HG03342 (cell line): ENCODE data around the gene PLEKHA6.
"Not testable (repeated sequence)": the region's sequence is repeated elsewhere in the genome, so short reads cannot be mapped to it uniquely, and the experiment has no call there.

ENCODE experiments used
- ATAC-seq: cut with Tn5 transposase; IDR thresholded peaks from one replicate; pipeline ENCODE4 v1.9.1; 2021; ENCODE audit warnings: mild to moderate bottlenecking, moderate library complexity; ENCODE audit not compliant: unreplicated experiment

Gene PLEKHA6

DNA sequence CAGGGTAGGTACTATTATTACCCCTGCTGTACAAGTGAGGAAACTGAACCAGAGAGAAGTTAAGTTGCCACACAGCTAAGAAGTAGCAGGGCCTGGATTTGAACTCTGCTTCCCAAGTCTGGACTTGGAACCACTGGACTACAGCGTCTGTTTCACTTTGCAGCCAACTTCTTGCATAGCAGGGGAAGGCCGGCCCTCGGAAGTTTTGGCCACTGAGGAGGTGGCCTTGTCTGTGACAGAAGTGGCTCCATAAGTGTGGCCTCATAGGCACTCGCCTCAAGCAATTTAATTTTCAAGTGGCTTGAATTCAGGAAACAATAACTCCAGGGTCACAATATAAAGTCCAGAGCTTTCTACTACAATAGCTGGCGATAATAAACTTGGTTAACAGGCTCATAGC, 41.4 kb downstream of the PLEKHA6 start:
- no peak for ATAC-seq

DNA sequence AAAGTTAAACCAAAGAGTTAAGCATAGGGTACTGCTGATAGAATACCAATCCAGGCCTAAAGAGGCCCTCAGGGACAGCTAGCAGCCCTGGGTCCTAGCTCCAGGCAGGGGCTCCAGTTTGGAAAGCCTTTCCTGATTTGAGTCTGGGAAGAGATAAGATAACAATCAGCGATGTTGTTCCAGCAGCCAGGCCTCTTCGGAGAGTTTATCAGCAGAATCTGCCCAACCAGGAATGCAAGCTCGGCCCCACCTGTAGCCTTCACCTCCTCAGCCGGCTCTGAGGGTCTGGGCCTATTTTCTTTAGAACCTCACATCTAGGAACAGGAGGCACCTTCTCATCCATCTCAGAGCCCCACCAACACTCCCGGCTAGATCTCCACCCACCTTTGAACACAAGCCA, 42.6 kb downstream of the PLEKHA6 start:
- ATAC-seq, result no peak

- no peak for ATAC-seq
These were observed 43.6 kb downstream of the PLEKHA6 start for GRCh38 chr1:204316164-204316563.

- ATAC-seq, result no peak
These were observed 44.7 kb downstream of the PLEKHA6 start for GRCh38 chr1:204314893-204315658.

DNA sequence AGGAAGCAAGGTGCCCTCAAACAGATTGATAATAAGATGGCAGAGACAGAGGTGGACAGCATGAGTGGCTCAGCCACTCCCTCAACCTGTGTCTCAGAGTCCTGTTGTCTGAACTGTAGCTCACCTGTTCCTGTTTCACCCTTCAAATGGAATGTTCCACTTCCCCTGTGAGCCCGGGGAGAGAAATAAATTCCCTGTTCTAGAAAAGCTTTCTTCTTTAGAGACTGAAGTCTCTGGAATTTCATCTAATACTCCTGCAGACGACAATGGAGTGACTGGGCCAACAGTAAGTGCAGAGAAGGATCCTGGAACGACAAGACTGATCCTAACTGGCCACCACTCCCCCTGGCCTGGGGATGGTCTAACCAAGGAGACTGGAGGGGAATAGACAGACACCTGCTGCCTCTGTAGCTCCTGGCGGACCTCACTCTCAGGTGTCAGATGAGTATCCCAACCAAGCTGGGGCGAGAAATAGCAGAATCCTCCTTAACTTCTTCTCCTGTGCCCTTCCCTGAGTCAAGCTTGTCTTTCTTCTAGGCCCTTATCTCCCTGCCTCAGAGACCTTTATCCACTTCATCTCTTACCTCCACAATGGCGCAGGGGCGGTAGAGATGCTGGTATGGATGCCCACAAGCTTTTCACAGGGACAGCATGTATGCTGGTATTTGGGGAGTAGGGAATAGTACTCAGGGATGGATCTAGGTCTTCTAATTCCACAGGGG, 45.4 kb downstream of the PLEKHA6 start:
- no peak for ATAC-seq

DNA sequence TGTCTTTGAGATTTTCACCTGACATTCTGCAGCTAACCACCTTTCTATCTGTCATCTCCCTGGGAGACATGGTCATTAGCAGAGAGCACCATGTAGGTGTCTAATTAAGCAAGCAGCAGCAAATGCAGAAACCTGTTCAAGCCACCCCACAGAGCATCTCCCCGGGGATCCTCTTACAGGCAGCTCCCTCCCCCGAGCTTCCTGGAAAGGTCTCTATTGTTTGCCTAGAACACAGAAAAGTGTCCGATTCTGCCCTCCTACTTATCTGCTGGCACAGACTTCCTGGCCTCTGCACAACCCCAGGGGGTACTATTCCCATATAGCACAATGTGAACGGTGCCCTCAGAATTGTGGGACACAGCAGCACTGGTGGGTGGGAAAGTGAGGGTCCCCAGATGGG, 46.1 kb downstream of the PLEKHA6 start:
- no peak for ATAC-seq

- not testable (repeated sequence) for ATAC-seq
These were observed 48.8 kb downstream of the PLEKHA6 start for GRCh38 chr1:204310970-204311369.

GRCh38 chr1:204308023-204308628, 51.6 kb downstream of the PLEKHA6 start:
- ATAC-seq, result no peak

- ATAC-seq, result no peak
These were observed 52.3 kb downstream of the PLEKHA6 start for GRCh38 chr1:204307334-204307883.

DNA sequence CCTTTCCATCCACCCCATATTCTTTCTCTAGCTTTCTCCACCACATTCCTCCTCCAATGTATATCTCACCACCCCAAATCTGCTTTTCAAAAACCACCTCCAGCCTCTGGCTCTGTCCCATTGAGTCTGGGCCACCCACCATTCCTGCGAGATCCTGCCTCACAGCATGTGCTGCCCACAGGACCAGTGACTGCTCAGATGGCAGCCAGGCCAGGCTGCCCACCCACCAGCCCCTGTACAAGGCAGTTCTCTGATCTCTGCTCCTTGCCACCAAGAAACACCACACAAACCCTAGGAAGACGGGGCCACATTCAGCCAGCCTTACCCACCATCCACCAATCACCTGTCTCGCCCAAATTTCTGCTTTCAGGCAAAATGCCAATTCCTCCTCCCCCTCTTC, 53.7 kb downstream of the PLEKHA6 start:
- ATAC-seq, result no peak

DNA sequence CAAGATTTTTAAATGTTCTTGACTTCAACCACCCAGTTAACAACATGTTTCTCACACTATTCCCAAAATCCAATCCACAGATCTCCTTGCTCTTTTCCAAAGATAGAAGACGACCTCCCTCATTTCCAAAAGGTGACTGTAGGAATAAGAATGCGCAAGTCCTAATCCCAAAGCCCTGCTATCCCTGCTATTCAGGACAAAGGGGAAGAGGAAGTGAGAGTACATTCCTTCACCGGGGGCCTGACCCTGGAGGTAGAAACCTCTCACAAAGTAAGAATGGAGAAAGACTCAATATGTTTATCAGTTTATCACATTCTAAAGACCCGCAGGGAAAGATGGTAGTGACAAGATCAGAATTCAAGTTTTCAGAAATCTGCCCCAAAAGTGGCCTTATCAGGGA, 55.7 kb downstream of the PLEKHA6 start:
- ATAC-seq, result no peak

- no peak for ATAC-seq
These were observed 57.0 kb downstream of the PLEKHA6 start for GRCh38 chr1:204302769-204303168.

- no peak for ATAC-seq
These were observed 58.4 kb downstream of the PLEKHA6 start for GRCh38 chr1:204301171-204301957.

DNA sequence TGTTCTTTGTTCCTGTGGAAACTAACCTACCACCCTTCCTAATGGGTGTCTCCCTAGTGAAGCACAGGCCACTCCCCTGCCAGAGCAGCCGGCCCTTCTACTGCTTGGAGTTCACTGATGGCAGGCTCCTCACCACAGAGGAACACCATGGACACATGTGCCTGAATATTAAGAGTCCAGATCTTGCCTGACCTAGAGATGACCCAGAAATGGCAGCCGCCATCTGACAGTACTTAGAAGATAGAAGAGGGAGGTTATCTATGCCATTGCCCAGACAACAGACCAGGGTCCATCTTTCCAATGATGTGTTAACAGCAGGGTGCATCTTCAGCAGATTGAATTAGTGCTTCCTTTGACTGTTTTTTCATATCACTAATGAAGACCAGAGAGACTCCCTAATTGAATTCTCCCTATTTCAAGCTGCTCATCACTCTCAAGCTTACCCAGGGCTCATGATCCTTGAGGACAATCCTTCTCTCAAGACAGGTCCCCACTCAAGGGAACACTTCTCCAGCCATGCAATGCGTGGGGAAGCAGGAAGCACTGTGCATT, 59.8 kb downstream of the PLEKHA6 start:
- no peak for ATAC-seq

- no peak for ATAC-seq
These were observed 63.2 kb downstream of the PLEKHA6 start for GRCh38 chr1:204296431-204296988.

DNA sequence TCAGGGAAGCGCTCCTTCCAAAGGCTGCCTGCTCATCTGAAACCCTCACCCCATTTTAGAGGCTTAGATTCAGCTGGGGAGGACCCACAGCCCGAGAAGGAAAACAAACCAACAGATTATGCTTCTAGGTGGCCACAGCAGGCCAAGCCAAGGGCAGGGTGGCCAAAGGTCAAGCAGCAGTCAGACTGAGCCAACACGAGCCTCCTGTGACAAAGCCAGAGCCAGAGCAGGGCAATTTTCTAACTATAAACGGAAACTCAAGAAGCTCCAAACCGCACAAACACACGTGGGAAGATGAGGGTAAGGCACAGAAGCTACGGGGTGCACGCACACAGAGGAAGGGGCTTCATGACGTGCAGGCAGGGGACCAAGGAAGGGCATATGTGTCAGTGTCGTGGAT, 64.1 kb downstream of the PLEKHA6 start:
- ATAC-seq, result no peak

- no peak for ATAC-seq
These were observed 65.4 kb downstream of the PLEKHA6 start for GRCh38 chr1:204294357-204294756.

- no peak for ATAC-seq
These were observed 66.0 kb downstream of the PLEKHA6 start for GRCh38 chr1:204293605-204294337.

DNA sequence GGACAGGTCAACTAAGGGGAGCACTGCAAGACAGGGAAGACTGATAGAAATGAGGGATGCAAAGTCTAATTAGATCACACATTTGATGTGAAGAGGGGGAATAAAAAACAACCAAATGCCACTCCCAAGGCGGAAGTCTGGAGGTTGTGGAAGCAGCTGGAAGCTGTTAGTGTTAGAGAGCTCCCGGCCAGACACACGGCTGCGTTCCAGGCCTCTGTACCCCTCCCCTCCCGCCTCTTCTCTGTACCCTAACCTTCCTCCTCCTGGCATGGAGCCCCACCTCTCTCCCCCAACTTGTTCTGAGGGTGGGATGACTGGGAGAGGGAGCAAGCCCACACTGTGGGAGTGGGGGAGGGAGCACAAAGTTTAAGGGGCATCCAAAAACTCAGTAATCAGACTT, 67.0 kb downstream of the PLEKHA6 start:
- no peak for ATAC-seq

- ATAC-seq, result no peak
These were observed 70.4 kb downstream of the PLEKHA6 start for GRCh38 chr1:204289280-204289679.
